NCI-H187 (cell line): ENCODE measurements around the gene IGFBP6.
"Not testable (repeated sequence)": the region's sequence is repeated elsewhere in the genome, so short reads cannot be mapped to it uniquely, and the experiment has no call there.

Source experiments
- DNase-seq, 2 experiments: peaks; one replicate each; lab custom pipeline; 2025; lab: John Stamatoyannopoulos, UW

Gene IGFBP6

GRCh38 chr12:53096759-53097158 lies 708 bp upstream of the IGFBP6 start:
- no peak for DNase-seq

- no peak for DNase-seq
Observed at GRCh38 chr12:53097207-53097563, 282 bp upstream of the IGFBP6 start.

- no peak for DNase-seq
Observed at GRCh38 chr12:53098354-53098981, 1.0 kb downstream of the IGFBP6 start.

DNA sequence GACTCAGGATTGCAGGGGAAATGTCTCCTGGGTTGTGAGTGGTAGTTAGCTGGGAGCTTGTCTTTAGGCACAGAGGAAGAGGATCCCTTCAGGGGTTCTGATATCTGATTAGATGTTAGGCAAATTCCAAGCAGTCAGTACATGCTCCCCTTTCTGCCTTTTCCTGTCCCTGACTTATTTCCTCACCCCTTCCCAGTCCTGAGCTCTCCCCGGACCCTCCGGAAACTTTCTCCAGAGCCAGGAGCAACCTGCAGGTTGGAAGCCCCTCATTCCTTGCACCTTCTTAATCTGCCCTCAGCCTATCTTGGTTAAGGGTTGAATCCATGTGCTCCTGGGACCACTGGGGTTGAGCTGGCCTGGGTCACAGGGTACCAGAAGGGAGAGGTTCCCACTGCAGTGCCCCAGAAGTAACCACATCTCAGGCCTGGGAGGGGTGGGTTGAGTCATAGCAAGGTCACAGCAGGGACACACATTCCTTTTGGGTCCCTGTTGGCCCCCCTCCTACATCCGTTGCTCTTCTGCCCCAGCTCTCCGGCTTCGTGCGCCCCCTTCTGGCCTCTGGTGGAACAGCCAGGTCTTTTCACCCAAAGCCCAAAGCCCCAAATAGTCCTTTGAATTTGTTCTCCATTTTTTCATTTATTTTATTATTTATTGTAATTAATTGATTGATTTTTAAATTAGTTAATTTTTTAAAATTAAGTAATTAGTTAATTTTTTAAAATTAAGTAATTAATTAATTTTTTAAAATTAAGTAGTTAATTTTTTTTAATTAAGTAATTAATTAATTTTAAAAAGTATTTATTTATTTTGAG lies 1.8 kb downstream of the IGFBP6 start:
- peak; percentile 29 to 57 for DNase-seq

DNA sequence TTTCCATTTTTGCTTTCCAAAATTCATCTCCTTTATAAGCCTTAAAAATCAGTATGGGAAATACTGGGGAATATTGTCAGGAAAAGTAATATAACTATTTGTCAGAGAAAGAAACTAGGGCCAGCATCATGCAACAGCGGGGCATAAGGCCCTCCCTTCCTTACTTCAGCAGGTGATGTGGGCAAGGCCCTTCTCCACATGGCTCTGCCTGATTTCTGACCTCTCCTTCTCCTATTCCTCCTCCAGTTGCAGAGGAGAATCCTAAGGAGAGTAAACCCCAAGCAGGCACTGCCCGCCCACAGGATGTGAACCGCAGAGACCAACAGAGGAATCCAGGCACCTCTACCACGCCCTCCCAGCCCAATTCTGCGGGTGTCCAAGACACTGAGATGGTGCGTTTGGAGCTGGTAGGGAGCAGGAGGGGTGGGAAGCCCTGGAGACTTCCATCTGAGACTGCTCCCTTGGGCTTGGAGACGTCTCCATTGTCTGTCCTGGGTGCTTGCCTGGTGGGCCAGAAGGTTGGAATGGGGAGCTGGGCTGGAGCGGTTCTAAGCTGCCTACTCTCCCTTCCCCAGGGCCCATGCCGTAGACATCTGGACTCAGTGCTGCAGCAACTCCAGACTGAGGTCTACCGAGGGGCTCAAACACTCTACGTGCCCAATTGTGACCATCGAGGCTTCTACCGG lies 3.1 kb downstream of the IGFBP6 start:
- DNase-seq = no peak

GRCh38 chr12:53101266-53101665 lies 3.8 kb downstream of the IGFBP6 start:
- no peak for DNase-seq

DNA sequence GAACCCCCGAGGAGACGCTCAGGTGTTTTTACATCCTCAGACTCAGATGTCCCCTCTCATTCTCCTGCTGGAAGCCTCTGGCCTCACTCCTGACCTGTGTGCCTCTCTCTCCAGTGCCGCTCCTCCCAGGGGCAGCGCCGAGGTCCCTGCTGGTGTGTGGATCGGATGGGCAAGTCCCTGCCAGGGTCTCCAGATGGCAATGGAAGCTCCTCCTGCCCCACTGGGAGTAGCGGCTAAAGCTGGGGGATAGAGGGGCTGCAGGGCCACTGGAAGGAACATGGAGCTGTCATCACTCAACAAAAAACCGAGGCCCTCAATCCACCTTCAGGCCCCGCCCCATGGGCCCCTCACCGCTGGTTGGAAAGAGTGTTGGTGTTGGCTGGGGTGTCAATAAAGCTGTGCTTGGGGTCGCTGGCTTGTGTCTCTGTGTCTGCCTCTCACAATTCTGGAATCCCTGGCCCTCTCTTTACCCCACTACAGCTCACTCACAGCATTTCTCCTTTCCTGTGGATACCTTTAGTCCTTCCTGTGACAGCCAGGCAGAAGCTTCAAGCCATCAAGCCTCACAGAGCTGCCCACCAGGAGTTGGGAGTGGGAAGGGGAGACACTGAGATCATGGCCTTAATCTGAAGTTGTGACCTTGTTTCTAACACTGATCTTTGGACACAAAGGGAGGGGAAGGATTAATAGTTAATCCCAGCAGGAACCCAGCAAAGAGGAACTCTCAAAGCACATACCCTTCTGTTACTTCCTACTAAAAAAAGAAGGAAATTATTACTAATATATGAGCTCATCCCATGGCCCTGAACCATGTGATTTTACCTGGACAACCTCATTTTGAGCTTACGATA lies 4.7 kb downstream of the IGFBP6 start:
- DNase-seq = no peak

GRCh38 chr12:53102883-53103807 lies 5.7 kb downstream of the IGFBP6 start, which contains the start of gene SOAT2:
TSS of gene SOAT2 (plus strand) at chr12:53103486. CDS start at chr12:53103578, 92 bp downstream.
- DNase-seq = no peak

DNA sequence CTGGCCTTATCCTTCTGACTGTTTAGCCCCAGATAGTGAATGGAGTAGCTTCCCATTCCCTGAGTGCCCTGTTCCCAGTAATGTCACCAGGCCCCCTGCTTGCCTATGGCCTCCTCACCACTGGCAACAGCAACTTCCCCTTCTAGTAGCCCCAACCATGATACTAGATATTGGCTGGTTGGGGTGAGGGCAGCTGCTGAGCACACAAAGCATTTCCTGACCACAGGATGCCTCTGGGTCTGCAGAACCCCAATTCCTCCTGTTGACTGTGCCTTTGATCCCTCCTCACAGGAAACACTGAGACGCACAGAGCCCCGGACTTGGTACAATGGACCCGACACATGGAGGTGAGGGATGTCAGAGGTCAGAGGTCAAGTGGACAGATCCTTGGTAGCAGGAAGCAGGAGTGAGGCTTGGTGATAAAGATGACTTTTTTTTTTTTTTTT lies 6.4 kb downstream of the IGFBP6 start:
- no peak for DNase-seq

- no peak for DNase-seq
Observed at GRCh38 chr12:53105256-53105655, 7.8 kb downstream of the IGFBP6 start.

DNA sequence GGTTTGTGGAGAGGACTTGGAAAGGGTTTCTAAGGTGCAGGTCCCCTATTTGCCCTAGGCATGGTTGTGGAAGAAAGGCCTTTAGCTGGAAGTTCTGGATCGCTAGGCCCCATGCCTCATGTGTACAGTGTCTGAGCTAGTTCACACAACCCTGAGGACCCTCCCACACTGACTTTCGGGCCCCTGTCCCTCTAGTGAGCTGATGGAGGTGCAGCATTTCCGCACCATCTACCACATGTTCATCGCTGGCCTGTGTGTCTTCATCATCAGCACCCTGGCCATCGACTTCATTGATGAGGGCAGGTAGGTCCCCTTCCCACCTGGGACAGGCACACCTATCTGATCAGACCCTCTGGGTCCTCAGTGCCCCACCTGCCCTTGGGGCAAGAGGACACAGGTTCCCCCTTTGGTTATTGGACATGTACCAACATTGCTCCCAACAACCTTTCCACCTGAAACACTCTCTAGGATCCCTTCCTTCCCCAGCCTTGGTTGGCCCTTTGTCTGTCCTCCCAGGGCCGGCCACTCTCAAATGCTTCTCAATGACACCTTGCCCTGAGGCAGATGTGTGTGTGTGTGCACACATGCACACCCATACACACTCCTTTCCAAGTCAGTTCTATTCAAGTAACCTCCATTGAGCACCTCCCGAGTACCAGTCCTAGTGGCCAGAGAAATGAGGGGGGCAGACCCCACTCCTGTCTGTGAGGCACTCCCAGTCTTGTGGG lies 8.4 kb downstream of the IGFBP6 start:
- DNase-seq = no peak

- no peak for DNase-seq
Observed at GRCh38 chr12:53107122-53107521, 9.7 kb downstream of the IGFBP6 start.

DNA sequence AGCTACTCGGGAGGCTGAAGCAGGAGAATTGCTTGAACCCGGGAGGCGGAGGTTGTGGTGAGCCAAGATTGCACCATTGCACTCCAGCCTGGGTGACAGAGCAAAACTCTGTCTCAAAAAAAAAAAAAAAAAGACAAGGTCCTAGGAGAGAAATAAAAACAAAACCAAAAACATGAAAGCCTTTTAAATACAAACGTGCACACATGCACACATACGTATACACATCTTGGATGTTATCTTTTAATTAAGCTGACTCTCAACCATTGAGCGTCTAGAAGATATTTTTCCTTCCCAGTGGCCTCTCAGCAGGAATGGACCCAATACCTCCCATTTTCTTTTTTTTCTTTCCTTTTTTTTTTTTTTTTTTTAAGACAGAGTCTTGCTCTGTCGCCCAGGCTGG lies 15.0 kb downstream of the IGFBP6 start:
- DNase-seq = not testable (repeated sequence)

DNA sequence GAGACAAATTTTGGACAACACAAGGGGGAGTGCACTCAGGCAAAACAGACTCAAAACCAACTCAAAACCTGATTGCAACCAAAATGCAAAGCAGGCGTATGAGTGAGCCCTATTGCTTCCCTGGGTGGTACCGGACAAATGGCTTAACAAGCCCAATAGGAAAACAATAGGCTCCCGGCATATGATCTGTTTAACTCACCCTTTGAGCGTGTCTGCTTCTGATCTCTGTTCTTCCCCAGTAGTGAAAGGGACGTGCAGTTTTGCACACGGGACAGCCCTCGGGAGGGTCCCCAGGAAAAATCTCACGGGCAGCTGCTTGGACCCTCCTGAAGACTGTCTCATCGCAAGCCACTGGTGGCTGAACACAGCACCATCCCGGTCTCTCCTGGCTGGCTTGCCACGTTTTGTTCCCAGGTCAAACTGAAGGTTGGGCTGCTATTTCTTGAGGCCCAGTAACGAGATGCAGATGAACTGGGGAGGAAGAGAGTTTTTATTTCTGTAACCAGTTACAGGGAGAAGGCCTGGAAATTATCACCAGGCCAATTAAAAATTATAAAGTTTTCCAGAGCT lies 15.8 kb downstream of the IGFBP6 start:
- DNase-seq = no peak

DNA sequence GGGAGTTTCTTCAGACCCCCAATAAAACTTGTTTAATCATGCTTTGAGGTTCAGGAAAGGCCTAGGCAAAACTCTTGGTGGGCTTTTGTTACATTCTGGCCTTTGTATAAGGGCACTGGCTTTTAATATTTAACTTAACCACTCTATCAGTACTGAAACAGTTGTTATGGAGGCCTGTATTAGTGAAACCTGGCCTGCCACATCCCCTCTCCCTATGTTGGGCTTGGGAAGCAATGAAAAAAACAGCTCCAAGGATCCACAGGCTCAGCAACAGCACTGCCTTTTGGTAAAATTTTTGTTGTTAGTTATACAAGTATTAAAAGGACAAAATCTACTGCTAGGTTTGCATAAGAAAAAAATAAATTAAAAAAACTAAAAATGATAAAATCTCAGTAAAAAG lies 16.5 kb downstream of the IGFBP6 start:
- DNase-seq = no peak

- DNase-seq = no peak
Observed at GRCh38 chr12:53115112-53115890, 17.8 kb downstream of the IGFBP6 start.

DNA sequence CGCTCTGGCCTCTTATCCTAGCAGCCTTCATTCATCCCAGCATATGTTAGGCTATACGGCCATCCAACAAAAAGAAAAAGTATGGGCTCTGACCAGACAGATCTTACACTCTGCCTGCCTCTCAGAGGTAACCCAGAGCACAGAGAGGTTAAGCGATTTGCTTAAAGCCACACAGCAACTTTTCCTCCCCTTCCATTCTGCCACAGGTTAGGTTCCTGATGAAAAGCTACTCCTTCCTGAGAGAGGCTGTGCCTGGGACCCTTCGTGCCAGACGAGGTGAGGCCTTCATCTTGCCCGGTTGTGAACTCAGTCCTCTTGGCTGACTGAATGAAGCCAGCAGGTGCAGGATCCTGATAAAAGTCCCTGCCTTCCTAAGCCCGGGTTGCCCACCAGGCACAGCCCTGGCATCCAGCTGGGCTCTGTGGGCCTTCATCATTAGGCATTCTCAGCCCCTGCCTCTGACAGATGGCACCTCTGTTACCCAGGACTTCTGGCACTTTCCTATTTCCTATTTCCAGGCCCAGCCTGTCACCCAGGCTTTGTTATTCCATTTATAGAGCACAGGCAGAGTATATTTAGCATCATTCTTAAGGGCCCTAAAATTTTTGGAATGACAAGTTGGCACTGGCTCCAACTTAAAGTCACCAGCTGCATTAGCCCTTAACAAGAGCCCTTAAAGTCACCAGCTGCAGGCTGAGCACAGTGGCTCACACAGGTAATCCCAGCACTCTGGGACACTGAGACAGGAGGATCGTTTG lies 18.6 kb downstream of the IGFBP6 start:
- DNase-seq = no peak

- no peak for DNase-seq
Observed at GRCh38 chr12:53118751-53119300, 21.4 kb downstream of the IGFBP6 start.
